DND-41 (cell line): Measurements from ENCODE around the gene IBTK.

ENCODE experiments used
- CTCF ChIP-seq: IDR thresholded peaks from 2 replicates; pipeline ENCODE4 v1.5.1; 2012; ENCODE audit warnings: borderline replicate concordance, low read length, moderate library complexity, mild to moderate bottlenecking; ENCODE audit not compliant: poor library complexity, severe bottlenecking; ENCODE audit errors: extremely low read depth
- EZH2 ChIP-seq: IDR thresholded peaks from 3 replicates; pipeline ENCODE4 v1.6.1; 2012; ENCODE audit warnings: borderline replicate concordance, low read depth, mild to moderate bottlenecking, moderate library complexity, low read length, inconsistent platforms; ENCODE audit not compliant: severe bottlenecking

DNA sequence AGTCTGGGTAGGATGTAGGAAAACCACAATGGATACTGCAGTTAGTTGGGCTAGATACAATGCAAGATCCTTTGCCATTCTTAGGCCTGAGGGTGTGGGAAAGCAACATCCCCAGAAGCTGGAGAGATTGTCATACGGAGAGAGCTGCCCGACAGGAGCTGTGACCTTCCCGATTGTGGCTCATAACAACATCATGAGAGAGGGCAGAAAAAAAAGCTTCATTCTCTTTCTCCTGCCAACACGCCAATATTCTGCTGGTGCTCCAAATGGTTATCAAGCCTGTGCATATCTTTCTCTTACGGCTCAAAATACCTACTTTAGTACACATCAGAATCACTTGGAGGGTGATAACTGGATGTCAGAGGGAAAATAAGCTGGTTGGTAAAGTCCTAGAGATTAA is 81.1 kb downstream of the IBTK start:
- TF ChIP-seq CTCF (no peak), EZH2 (no peak)
